GM19324 (cell line): ENCODE measurements around the gene ZDHHC20.

Experiments
- ATAC-seq: cut with Tn5 transposase; IDR thresholded peaks from one replicate; pipeline ENCODE4 v1.9.1; 2021; ENCODE audit warnings: mild to moderate bottlenecking, moderate library complexity; ENCODE audit not compliant: unreplicated experiment, low FRiP score

ZDHHC20 gene

GRCh38 chr13:21330126-21330861 is 128.8 kb downstream of the ZDHHC20 start:
- ATAC-seq: peak; percentile 75

DNA sequence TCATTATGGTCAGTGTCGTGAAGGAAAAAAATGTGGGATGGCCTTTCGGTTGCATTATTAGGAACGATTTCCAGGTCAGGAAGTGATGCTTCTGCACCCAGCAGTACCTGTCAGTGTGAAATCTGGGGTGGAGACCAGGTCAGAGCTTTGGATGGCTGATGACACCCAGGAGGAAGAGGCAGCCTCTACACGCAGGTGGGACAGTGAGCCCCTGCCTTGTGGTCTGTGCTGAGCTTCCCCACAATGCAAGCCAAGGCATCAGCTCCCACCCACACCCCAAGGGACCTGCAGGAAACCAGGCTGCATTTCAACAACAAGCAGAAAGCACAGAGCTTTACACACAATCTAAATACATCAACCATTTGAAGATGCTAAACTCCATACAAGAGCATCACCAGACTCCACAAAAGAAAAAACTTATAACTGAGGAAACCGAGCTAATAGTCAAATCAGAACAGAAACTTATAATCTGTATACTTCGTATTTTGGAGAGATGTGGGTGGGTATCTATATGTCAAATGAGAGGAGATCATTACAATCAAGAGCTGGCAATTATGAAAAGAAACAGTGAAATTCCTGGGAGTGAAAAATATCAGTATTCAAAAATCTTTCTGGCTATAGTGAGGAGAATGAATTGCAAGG is 130.1 kb downstream of the ZDHHC20 start:
- no peak for ATAC-seq

DNA sequence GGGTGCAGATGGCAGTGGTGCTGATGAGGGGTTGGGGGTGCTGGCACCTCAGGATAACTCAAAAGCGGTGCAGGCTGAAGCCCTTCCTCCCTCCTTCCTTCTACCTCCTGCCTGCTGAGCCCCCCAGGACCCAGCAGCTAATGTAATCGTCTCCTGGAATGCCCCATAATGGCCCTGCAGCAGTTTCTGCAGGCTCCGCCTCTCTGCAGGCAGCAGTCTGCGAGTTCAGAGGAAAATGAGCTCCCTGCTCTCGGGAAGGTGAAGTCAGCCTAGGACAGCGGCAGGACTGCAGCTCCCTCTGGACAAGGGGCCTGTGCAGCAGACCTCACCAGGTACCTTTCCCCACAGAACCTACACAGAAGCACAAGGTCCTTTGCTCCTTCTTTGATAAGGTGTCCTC is 130.9 kb downstream of the ZDHHC20 start:
- no peak for ATAC-seq

DNA sequence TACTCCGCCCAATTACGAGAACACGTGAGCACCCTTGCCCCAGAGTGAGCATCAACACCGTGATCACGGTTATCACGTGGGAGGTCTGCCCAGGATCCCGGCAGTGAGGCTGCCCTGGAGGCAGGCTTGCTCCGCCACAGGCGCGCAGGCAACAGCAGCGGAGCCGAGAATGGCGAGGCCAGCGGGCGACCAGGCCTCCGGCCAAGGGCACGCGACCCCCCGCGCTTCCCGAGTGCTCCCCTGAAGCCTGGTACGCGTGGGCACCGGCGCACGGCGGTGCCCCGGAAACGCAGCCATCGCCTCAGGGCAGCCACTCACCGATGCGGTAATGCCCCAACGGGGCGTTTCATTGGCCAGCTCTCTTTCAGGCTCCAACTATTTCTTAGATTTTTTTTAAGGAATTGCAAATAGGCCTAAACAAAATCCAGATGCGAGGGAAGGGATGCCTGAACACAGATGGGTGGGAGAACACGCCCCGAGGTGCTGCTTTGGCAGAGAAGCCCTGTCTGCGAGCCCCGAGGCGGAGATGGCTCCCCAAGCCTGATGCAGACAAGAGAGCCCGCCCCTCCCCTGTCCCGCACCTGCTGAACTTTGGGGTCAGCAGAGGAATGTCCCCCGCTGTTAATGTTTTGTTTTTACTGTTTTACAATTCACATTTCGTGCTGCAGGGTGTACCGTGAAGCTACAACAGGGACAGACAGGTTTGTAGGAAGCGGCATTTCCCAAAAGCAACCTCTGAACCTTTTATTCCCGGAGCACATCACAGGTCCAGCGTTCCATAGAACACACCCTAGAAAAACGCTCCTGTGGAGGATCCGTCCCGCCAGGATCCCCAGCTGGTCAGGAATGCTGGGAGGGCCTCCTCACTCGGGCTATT is 132.7 kb downstream of the ZDHHC20 start:
- ATAC-seq: no peak

DNA sequence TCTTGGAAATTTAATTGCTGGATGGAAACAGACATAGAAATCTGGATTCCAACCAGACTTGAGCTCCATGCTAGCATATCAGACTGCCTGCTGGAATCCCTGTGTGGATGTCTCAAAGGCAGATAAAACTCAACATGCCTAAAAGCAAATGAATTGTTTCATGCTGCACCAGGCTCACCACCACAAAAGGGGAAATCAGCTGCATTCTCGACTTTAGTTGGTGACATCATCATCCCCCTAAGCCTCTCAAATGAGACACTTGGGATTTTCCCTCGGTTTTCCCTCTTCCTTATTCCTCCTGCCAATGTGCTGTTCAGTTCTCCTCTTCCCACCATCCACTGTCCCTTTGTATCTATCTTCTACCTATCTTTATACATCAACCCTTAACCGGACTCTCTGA is 134.3 kb downstream of the ZDHHC20 start:
- ATAC-seq: no peak

DNA sequence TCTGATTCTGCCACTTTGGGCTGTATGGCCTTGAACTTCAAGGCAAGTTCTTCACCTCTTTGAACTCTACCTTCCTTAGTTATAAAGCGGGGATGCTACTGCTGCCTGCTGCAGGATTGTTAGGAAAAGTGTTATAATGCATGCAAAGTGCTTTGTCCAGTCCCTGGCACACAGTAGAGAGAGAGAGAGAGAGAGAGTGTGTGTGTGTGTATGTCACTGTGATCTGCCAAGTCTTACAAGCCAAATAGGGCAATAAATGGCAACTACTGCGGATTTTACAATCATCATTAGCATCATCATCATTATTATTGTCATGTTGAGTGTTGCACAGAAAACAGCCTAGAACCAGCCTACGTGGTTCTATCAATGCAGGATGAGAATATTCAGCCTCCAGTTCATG is 136.1 kb downstream of the ZDHHC20 start:
- ATAC-seq: no peak
